T-helper 2 cell (primary cell): ENCODE data around the gene ERBB2.

Experiments
- DNase-seq, 5 experiments: peaks; one replicate each; pipeline versions ENCODE4 v3.0.0 to v3.0.0-alpha.2; 2012 to 2022

ERBB2 gene

DNA sequence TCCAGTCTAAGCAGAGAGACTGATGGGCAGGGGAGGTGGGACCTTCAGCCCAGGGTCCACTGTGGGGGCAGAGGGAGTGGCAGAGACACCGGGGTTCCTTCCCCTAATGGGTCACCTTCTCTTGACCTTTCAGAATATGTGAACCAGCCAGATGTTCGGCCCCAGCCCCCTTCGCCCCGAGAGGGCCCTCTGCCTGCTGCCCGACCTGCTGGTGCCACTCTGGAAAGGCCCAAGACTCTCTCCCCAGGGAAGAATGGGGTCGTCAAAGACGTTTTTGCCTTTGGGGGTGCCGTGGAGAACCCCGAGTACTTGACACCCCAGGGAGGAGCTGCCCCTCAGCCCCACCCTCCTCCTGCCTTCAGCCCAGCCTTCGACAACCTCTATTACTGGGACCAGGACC, 27.7 kb downstream of the ERBB2 start:
- no peak for DNase-seq

DNA sequence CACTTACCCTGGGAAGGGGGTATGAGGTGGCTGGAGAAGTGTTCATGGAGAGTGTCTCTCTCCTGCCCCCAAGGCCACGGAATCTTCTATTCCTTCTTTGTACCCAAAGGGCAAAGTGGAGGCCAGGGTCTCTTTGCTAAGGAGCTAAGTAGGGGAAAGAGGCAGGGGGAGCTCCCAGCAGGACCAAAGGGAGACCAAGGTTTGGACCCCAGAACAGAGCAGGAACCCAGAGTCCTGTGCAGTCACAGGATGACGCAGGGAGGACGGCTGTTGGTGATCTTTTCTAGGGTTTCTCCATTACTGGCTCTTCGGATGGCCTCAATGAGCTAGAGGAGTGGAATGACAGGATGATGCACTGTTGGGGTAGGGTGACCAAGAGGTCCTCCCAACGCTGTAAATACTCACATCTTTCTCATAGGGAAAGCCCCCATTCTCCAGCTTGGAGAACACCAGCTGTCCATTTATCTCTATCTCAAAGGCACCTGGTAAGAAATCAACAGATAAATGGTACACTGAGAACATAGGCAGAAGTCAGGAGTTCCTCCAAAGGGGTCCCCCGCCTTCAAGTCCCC, 29.5 kb downstream of the ERBB2 start:
- no peak for DNase-seq

DNA sequence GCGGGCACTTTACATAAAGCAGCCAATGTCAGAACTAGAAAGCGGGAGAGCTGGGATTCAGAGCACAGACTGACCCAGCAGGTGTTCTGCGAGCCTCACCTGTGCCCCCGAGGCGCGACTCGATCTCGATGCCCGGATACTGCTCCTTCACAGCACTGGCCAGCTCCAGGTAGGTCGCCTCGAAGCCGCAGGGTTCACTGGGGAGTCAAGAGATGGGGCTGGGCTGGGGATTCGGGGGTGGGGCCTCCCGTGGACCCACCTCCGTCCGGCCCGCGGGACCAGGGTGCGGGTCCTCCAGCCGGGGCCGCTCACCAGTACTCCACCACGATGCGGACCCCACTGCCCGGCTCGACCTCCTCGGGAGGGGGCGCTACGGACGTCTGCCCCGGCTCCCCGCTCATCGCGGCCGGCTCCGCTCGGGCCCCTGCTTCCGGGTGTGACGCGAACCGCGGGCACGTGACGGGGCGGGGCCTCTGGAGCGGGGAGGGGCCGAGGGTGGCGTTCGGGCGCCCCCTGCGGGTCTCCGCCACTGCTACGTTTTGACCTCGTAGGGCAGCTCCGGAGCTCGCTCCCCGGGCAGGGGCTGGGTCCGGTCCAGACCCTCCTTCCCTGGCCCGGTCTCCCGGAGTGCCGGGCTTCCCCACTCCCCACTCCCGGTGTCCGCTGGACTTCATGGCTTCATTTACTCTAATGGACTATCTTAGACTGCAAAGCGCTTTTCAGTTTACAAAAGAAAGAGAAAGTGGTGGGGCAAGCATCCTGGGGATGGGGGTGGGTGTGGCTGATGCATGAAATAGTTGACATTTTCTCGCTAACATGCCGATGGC, 30.4 kb downstream of the ERBB2 start, which contains the start of gene MIEN1:
TSS of gene MIEN1 (minus strand) at position 438 of the 827 bp plus-strand sequence. CDS start at position 401, 37 bp downstream.
- DNase-seq: peak; percentile 86 to 94 (median 90)

GRCh38 chr17:39732586-39732985, 32.7 kb downstream of the ERBB2 start:
- no peak for DNase-seq

- no peak for DNase-seq
These were observed 36.0 kb downstream of the ERBB2 start for GRCh38 chr17:39735882-39736281.

DNA sequence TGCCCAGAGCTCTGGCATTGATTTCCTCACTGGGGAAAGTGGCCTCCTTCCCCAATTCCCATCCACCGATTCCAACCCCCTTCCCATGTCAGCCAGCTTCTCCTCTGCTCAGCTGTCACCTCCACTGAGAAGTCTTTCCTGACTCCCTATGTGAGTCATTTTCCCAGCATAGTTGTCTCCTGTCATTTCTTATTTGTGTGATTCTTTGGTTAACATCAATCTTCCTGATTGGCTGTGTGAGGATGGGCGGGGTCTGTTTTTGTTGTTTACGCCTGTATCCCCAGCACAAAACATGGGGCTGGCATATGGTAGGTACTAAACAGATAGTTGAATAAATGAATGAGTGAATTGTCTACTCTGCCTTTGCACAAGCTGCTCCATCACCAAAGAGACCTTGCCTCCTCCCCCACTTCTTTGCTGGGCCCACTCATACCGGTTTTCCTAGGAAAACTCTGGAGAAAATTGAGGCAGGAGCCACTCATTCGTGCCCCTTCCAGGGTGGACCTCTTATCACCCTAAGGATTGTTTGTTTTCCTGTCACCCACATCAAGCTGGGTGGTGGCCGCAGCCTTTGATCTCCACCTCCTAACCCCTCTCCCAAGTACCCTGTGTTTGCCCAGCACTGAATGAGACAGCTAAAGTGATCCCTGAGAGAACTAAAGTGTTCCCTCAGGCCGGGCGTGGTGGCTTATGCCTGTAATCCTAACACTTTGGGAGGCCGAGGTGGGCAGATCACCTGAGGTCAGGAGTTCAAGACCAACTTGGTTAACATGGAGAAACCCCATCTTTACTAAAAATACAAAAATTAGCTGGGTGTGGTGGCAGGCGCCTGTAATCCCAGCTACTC, 36.7 kb downstream of the ERBB2 start:
- no peak for DNase-seq

DNA sequence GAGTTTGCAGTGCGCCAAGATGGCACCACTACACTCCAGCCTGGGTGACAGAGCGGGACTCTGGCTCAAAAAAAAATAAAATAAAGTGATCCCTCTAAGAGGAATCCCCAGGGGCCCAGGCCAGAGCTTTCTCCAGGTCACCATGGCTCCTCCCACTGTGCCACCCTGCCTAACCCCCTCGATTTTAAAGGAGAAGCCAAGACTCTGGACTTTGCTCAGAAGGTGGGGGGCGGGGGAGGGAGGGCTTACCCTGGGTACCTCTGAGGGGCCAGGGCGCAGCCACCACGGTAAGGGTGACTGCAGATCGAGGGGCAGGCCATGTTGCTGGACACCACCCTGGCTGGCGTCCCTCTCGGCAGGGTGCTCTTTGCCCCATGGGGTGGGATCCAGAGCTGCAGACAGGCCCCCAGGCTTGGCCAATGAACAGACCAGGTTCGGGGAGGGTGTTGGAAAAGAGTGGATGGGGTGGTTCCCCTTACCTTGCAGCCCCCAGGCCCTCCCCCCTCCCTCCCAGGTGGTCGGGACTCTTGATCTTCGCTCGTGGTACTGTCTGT, 37.4 kb downstream of the ERBB2 start:
- DNase-seq: no peak

GRCh38 chr17:39737760-39738567, 38.1 kb downstream of the ERBB2 start, which contains the start of gene GRB7:
Gene GRB7, plus strand, starts transcription at chr17:39737938. Its CDS starts 4,364 bp downstream, at chr17:39742302.
- DNase-seq: no peak

GRCh38 chr17:39738568-39738901, 38.7 kb downstream of the ERBB2 start:
- peak in 3 of 5 experiments; percentile 36 to 41 (median 38) for DNase-seq

DNA sequence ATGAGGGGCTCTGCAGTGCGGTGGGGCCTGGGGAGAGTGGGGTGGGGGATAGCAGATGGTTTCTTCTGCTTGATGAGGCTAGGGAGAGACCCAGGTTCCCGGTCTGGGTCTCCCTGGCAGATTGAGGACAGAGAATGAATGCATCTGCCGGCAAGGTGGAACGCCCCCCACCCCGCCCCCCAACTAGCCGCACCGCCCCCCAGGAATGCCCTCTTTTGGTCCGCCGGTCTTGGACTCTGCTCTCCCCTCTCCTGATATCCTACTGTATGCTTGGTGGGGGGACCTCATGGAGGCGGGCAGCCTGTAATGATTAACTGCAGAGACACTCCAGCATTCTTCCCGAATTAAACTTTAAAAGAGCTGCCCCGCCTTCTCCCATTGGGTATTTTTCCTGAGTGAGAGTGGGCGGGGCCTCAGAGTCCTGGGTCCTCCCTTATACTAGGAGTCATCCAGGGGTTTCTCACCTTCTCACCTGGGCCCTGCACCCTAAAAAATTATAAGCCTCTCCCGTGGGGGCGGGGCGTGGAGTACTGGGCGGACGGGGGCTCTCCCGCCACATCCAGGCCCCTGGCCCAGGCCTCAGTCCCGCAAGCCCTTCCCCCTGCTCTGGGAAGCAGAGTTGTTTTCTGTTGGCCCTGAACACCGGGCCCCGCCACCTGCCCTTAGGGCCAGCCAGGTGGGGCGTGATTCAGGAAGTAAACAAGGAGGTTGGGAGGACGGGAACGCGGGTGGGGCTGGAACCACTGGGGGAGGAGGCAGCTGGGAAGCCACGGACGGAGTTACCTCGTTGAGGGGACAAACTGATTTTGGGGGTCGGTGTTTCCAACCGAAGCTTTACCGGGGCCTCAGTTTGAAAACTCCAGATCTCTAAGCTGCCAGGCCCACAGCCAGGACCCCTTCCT, 39.4 kb downstream of the ERBB2 start:
- no peak for DNase-seq

DNA sequence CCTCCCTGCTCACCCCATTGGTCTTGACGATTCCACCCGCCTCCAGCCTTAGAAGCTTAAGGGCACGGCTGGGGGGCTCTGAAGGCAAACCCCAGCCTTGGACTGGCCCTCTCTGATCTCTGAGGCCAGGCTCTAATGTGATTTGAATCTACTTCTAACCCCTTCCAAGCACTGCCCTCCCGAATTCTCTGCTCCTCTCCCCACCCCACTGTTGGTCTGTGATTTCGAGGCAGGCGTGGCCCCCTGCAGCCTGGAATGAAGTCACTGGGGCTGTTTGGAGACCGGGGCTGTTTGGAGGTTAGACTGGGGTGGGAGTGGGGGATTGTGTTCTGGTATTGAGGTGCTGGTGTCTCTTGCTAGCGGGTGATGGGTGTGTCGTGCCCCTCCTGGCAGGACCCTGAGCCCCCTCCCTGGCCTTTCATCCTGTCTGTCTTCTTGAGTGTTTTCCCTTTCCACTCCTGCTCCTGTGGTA, 40.1 kb downstream of the ERBB2 start:
- DNase-seq: no peak

DNA sequence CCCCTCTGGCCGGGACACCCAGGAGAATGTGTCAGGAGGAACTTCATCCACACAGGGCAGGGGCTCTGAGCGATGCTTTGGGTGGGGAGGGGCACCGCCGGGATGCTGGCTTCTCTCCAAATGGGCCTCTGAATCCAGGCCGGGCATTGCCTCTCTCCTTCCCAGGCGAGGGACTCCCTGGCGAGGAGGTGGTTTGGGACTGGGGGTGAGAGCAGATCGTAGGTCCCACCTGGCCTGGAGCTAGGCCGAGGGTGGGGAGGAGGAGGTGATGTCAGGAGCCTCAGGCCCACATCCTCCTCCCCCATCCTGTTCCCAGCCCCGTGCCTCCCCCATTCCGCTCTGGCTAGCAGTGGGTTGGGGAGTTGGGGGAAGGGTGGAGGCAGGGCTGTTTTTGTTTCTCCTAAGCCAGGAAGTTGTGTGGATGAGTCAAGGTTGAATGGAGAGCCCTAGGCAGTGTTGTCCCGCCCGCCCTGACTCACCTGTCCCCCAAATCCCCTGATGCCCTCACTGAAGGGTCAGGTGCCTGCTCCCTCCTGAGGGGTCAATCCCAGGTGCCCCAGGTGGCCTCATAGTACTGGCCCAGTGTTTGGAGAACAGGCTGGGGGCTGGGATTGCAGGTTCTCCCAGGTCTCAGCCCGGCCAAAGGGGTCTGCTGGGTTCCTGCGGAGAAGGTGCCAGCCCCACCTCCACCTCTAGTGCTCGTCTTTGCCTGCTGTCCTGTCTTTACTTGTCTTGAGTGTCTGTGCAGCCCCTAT, 40.7 kb downstream of the ERBB2 start:
- DNase-seq: no peak

DNA sequence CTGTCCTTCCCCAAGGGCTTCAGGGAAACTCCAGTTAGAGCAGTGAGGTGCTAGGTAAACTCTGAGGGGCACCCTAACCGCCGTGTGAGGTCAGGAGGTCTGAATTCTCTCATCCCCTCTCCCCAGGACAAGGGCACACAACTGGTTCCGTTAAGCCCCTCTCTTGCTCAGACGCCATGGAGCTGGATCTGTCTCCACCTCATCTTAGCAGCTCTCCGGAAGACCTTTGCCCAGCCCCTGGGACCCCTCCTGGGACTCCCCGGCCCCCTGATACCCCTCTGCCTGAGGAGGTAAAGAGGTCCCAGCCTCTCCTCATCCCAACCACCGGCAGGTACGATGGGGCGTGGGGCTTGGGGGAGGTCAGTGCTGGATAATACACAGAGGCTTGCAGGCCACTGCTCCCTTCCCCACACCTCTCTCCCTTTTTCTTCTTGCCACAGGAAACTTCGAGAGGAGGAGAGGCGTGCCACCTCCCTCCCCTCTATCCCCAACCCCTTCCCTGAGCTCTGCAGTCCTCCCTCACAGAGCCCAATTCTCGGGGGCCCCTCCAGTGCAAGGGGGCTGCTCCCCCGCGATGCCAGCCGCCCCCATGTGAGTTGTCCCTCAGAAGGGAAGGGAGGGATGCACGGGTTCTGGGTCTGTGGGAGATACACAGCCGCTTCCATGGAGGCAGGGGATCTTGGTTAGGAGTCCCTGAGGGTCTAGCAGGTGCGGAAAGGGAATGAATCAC, 42.4 kb downstream of the ERBB2 start:
- no peak for DNase-seq

- DNase-seq: no peak
These were observed 43.1 kb downstream of the ERBB2 start for GRCh38 chr17:39742856-39743436.

- DNase-seq: no peak
These were observed 44.4 kb downstream of the ERBB2 start for GRCh38 chr17:39744075-39744835.

DNA sequence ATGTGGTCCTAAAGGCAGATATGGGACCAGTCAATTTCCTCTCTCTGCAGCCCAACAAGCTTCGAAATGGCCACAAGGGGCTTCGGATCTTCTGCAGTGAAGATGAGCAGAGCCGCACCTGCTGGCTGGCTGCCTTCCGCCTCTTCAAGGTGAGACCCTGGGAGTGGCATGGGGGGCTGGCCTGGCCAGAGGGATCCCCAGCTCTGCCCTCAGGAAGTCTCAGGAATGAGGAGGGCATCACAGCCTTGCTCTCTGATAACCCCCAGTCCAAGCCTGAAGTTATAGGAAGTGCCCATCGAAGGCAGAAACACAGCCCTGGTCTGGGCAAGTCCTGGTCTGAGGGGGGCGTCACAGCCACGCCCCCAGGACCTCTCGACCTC, 45.0 kb downstream of the ERBB2 start:
- no peak for DNase-seq

- DNase-seq: no peak
These were observed 45.7 kb downstream of the ERBB2 start for GRCh38 chr17:39745335-39746144.

GRCh38 chr17:39746145-39746461, 46.2 kb downstream of the ERBB2 start:
- DNase-seq: no peak
